HG03558 (cell line): ENCODE results near the gene TECRL.

ENCODE experiments used
- ATAC-seq: cut with Tn5 transposase; IDR thresholded peaks from one replicate; pipeline ENCODE4 v1.9.1; 2021; ENCODE audit warnings: moderate number of reproducible peaks; ENCODE audit not compliant: unreplicated experiment; ENCODE audit errors: extremely low read depth

The TECRL gene

GRCh38 chr4:64409300-64409699 lies at the start of gene TECRL:
TSS of gene TECRL (minus strand) at chr4:64409450. CDS start at chr4:64409351, 99 bp downstream.
- ATAC-seq, result no peak

DNA sequence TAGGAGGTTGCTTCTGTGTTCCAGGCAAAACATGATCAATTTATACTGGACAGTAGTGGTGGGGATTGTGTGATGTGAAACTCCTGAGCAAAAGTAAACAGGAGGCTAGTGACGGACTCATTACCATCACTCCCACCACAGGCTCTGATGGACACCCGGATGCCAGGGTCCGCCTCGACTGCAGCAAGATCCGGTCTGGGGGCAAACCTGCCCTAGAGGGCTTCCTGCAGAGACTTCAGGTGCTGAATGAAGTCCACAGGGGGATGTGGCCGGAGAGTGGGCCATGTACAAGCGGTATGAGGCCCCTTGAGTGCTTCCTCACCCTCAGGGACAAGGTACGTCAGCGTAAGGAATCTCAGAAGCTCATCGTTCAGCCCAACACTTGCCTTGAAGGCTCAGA lies 23.4 kb upstream of the TECRL start:
- no peak for ATAC-seq

DNA sequence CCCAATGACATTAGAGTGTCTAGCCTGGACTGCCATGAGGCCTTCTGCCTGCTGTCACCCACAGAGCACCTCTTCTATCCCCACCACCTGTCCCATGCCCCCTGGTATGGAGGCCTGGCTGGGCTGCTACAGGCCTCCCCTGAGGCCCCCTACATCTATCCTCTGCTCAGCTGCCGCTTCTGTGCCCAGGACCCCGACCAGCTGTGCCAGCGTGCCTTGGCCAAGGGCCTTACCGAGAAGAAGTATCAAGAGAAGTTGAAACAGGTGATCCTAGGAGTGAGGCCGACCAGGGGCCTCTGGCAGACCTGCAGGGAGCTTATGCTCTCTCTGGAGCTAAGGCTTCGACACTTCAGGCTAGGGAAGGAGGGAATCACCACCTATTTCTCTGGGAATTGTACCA lies 21.7 kb upstream of the TECRL start:
- ATAC-seq, result no peak

GRCh38 chr4:64417974-64418373 lies 8.7 kb upstream of the TECRL start:
- no peak for ATAC-seq

DNA sequence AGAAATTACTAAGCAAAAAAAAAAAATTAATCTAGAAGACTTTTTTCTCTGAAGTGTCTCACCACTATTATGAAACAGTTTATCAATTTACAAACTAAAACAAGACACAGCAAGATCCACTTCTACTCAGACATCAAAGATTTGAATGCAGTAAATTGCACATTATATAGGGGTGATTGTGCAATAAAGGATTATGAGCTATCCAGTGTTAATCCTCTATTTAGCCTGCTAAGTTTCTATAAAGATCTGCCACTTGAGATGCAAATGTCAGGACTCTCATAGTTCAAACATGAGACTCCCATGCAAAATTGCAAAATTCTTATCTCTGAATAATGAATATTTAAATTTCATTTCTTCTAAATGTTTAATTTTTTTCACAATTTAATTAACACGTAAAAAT lies 2.2 kb downstream of the TECRL start:
- ATAC-seq, result no peak

GRCh38 chr4:64405761-64406160 lies 3.5 kb downstream of the TECRL start:
- ATAC-seq, result no peak

DNA sequence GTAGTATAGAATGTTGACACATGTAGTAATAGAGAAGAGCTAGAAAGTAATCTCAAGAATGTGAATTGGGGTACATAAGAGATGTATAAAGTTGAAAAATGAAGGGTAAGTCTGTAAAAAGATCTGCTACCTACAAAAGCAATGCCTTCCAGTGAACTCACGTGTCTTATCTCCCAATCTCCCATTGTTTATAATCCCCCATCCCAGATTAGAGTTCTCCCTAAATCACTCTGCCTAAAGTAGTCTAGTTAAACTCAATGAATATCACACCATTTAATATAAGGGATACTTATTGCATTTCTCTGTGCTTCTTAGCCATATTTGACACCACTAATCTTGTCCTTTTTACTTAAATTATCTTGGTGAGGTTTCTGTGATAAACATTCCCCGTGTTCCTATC lies 6.6 kb downstream of the TECRL start:
- no peak for ATAC-seq

DNA sequence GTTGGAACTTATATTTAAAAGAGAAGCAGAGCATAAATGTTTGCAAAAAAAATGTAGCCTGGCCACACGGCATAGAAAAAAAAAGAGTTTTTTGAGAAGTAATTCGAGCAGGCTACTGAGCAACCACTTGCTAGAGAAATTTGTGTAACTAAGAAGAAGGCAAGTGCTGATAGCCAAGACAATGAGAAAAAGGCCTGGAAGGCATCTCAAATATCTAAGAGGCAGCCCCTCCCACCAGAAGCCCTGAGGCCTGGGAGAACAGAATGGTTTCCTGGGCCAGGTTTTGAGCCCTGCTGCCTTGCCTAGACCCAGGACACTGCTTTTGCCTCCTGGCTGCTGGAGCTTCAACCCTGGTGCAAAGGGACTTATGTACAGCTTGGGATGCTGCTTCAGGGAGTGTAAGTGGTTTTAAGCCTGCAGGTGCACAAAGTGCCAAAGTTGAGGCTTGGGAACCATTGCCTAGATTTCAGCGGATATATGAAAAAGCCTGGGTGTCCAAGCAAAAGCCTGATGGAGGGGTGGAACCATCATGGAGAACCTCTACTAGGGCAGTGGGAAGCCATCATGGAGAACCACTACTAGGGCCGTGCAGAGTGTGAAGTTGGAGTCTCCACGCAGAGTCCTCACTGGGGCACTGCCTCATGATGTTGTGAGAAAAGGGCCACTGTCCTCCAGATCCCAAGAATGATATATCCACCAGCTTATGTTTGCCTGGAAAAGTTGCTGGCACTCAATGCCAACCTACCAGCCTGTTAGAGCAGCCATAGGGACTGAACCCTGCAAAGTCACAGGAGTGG lies 9.7 kb downstream of the TECRL start:
- ATAC-seq, result no peak

GRCh38 chr4:64394469-64394868 lies 14.8 kb downstream of the TECRL start:
- ATAC-seq, result no peak

- ATAC-seq, result no peak
Measured at GRCh38 chr4:64388252-64388651, 21.0 kb downstream of the TECRL start.

GRCh38 chr4:64385220-64385619 lies 24.0 kb downstream of the TECRL start:
- ATAC-seq, result no peak

GRCh38 chr4:64384237-64385203 lies 24.7 kb downstream of the TECRL start:
- ATAC-seq, result no peak

DNA sequence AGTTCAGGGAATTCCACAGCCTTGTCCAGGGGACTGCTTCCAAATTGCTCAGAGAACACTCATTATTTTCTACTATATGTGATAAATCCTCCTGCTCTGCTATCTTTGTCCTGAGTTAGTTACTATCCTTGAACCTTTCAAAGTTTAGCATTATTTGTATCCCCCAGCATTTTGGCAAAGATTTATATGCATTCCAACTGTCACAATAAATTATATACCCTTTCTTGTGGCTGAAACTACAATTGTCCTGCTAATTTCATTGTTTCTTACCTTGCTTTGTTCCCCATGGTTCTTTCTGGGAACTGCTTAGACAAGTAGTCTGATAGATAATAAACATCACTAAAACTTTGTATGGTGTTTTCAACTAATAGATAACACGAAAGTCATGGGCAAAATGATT lies 40.5 kb downstream of the TECRL start:
- no peak for ATAC-seq

GRCh38 chr4:64361399-64361740 lies 47.9 kb downstream of the TECRL start:
- ATAC-seq, result no peak

- no peak for ATAC-seq
Measured at GRCh38 chr4:64360664-64361398, 48.4 kb downstream of the TECRL start.

- ATAC-seq, result no peak
Measured at GRCh38 chr4:64359489-64359888, 49.8 kb downstream of the TECRL start.

DNA sequence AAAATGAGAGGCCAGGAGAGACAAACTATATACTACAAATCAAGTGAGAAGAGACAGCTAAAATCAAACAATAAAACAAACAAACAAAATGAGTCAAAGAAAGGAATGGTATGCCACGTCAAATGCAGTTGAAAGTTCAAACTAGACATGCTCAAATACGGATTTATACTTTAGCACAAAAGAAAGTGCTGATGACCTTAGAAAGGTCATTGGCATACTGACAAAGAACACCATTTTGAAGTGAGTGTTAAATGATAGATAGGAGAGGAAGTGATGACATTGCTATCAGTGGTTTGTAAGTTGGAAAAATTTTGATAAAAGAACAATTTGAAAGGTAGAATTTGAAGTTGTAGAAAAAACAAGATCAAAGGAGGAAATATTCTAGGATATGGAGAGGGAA lies 55.3 kb downstream of the TECRL start:
- no peak for ATAC-seq

GRCh38 chr4:64341711-64342110 lies 67.5 kb downstream of the TECRL start:
- no peak for ATAC-seq

DNA sequence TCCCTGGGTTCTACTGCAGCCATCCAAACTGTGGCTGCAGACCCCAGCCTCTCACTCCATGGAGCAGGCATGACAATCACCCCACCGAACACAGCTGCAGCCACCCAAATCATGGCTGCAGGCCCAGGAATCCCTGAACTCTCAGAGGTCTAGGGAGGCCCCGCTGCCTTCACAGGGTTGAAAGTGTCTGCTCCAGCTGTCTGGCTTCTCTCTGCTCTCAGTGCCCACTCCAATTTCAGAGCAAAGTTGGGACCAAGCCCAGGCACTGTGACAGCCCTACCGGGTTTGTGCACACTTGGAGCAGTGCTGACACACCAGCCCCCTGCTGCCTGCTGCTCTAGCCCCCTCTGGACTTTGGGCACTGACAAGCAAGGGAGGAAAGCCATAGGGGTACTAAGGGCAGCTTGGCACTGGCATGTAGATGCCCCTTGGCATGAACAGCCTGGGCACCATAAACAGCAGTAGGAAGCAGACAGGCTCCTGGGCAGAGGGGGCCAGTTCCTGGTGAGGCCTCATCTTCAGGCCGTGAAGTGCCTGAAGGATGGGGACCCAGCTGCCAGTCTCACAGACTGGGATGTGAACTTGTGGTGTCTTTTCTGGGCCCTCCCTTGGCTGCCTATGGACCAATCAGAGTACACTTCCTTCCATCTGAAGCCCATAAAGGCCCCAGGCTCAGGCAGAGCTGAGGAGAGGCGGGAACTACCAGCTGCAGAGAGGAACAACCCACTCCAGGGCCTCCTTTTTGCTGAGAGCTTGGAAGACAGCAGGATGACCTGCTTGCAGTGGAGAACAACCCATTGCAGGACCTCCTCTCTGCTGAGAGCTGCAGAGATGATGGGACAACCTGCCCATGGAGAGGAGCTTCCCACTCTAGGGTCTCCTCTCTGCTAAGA lies 68.8 kb downstream of the TECRL start:
- ATAC-seq, result no peak

GRCh38 chr4:64334964-64335363 lies 74.3 kb downstream of the TECRL start:
- ATAC-seq, result no peak
